HepG2 (cell line): ENCODE results near the gene SART1. TPM values are rescaled to one million over a fixed set of nuclear protein-coding genes. Genes with fewer than 3 reads are reported as not detected.
"Not testable (repeated sequence)": the region's sequence is repeated elsewhere in the genome, so short reads cannot be mapped to it uniquely, and the experiment has no call there.

Experiments
- ATAC-seq: fragments of 200-7000 bp; cut with Tn5 transposase; 3 replicates; pipeline ENCODE4 v1.9.1; 2020; ENCODE audit warnings: mild to moderate bottlenecking, moderate library complexity
- BruUV-seq: library from RNA; stranded (reverse); fragments of 400-500 nt; replicated peaks from 2 replicates; lab custom pipeline; 2021; lab: Mats Ljungman, UMichigan
- CTCF ChIA-PET: fragments of 300-600 bp; formaldehyde crosslinking; extraction: SDS; loops from one replicate; lab custom pipeline; 2021; ENCODE audit warnings: low total read pairs, inconsistent platforms, low intra/inter-chr PET ratio; lab: Yijun Ruan, JAX
- POLR2A ChIA-PET: fragments of 350-600 bp; sonication (Branson Sonifier 250); formaldehyde crosslinking; loops from one replicate; lab custom pipeline; 2020; ENCODE audit warnings: antibody characterized with exemption, inconsistent platforms; lab: Yijun Ruan, JAX
- DNase-seq: peaks from one replicate; pipeline ENCODE4 v3.0.0-alpha.2; 2015; ENCODE audit warnings: low spot score
- FAIRE-seq: peaks from 3 replicates; lab custom pipeline; 2011; peaks lifted over from hg19 to GRCh38; lab: Jason Lieb, UNC
- H2AFZ ChIP-seq: one replicate; pipeline ENCODE4 v1.6.1; 2011; ENCODE audit warnings: low read length, inconsistent platforms
- H3K27ac ChIP-seq: fragments of 300-600 bp; 3 replicates; pipeline ENCODE4 v1.8.0; 2011; ENCODE audit warnings: mixed run types, mild to moderate bottlenecking, mixed read lengths, low read length, inconsistent platforms; ENCODE audit not compliant: insufficient read depth; ENCODE audit errors: extremely low read length
- H3K27me3 ChIP-seq, 2 experiments: fragments of 200-600 bp in 1 of 2; 2 replicates in 1 of 2; 3 replicates in 1 of 2; pipeline versions ENCODE4 v1.6.0 to v1.8.0; 2011; ENCODE audit warnings: low read length in 2 of 2, mild to moderate bottlenecking in 2 of 2, moderate library complexity in 2 of 2, inconsistent platforms in 1 of 2; ENCODE audit not compliant: insufficient read depth in 2 of 2, control insufficient read depth in 1 of 2
- H3K36me3 ChIP-seq, 2 experiments: fragments of 200-600 bp in 1 of 2; replicated peaks in 1 of 2; 2 replicates in 1 of 2; 3 replicates in 1 of 2; pipeline versions ENCODE4 v1.5.1 to v1.8.0; 2011; ENCODE audit warnings: low read length in 2 of 2, inconsistent platforms in 1 of 2; ENCODE audit not compliant: insufficient read depth in 2 of 2, control insufficient read depth in 1 of 2
- H3K4me1 ChIP-seq: 2 replicates; pipeline ENCODE4 v1.5.1; 2012; ENCODE audit warnings: low read length, inconsistent platforms; ENCODE audit not compliant: insufficient read depth
- H3K4me2 ChIP-seq: 2 replicates; pipeline ENCODE4 v1.6.0; 2011; ENCODE audit warnings: low read depth, low read length, inconsistent platforms
- H3K4me3 ChIP-seq, 3 experiments: fragments of 200-600 bp in 1 of 3; sonication (generic), shearing (Covaris generic) in 1 of 3; replicated peaks in 1 of 3; 2 replicates each; pipeline ENCODE4 v1.5.1; 2011 to 2016; ENCODE audit warnings: low read length in 3 of 3, inconsistent platforms in 2 of 3, low read depth in 2 of 3, mild to moderate bottlenecking in 2 of 3, control low read depth in 1 of 3, mixed read lengths in 1 of 3; ENCODE audit not compliant: insufficient read depth in 1 of 3
- H3K79me2 ChIP-seq: one replicate; pipeline ENCODE4 v1.6.1; 2011; ENCODE audit warnings: low read length, inconsistent platforms; ENCODE audit not compliant: insufficient read depth
- H3K9ac ChIP-seq: 2 replicates; pipeline ENCODE4 v1.6.0; 2011; ENCODE audit warnings: mild to moderate bottlenecking, low read depth, low read length, inconsistent platforms; ENCODE audit not compliant: insufficient read depth
- H3K9me3 ChIP-seq: 2 replicates; pipeline ENCODE4 v1.5.1; 2012; ENCODE audit warnings: mild to moderate bottlenecking, low read length
- H4K20me1 ChIP-seq: 2 replicates; pipeline ENCODE4 v1.6.0; 2011; ENCODE audit warnings: inconsistent platforms, mild to moderate bottlenecking, low read length, moderate library complexity; ENCODE audit not compliant: insufficient read depth
- IKZF4 ChIP-seq: sonication (generic); formaldehyde crosslinking; IDR thresholded peaks from 2 replicates; pipeline ENCODE4 v1.5.1; 2020; ENCODE audit warnings: borderline replicate concordance, mild to moderate bottlenecking, low read depth, missing genetic modification reagents; ENCODE audit errors: not compliant biosample characterization
- ZFP91 ChIP-seq: sonication (generic); formaldehyde crosslinking; IDR thresholded peaks from 2 replicates; pipeline ENCODE4 v1.9.0; 2022; ENCODE audit warnings: missing genetic modification reagents, mild to moderate bottlenecking, borderline replicate concordance
- WGBS: methylation state at CpG from one replicate; pipeline ENCODE4 v1.1.6; 2017; ENCODE audit warnings: low lambda C conversion rate; 5-methylcytosine and 5-hydroxymethylcytosine counted together
- in situ Hi-C: cut with HindIII; loops from 2 replicates; pipeline ENCODE4 v1.10.0; 2017; ENCODE audit warnings: low pct_unique_long_range_greater_than_20kb; ENCODE audit not compliant: extremely low pct_ligation_motif_present
- intact Hi-C: fragments of 100-400 bp; cut with micrococcal nuclease; formaldehyde crosslinking; loops from one replicate; pipeline ENCODE4 v1.10.0; 2022; ENCODE audit not compliant: unreplicated experiment
- polyA plus RNA-seq, 8 experiments: library from polyadenylated mRNA; depleted of rRNA in 3 of 8; stranded (reverse) in 7 of 8; unstranded in 1 of 8; fragments of >200 nt; fragmentation: Illumina TruSeq in 4 of 8; extraction: Trizol in 4 of 8; gene quantifications; 2 replicates each; pipeline versions ENCODE4 v1.2.1 to v1.2.3, GENCODE V29; 2011 to 2016; ENCODE audit warnings: low read depth in 4 of 8, missing spikeins in 1 of 8, mixed read lengths in 1 of 8; ENCODE audit not compliant: insufficient read depth in 1 of 8
- total RNA-seq, 5 experiments: library from RNA; depleted of rRNA; stranded (reverse); fragments of >200 nt; fragmentation: Illumina TruSeq; extraction: Trizol; gene quantifications; 2 replicates each; pipeline ENCODE4 v1.2.3, GENCODE V29; 2016; ENCODE audit warnings: low read depth in 1 of 5

The SART1 gene
- total and polyA plus RNA-seq, 2 of the 13 experiments (the other 11 are each of a cell fraction or from before 2014, with no cell fraction given) = 11.3 to 22.5 TPM

DNA sequence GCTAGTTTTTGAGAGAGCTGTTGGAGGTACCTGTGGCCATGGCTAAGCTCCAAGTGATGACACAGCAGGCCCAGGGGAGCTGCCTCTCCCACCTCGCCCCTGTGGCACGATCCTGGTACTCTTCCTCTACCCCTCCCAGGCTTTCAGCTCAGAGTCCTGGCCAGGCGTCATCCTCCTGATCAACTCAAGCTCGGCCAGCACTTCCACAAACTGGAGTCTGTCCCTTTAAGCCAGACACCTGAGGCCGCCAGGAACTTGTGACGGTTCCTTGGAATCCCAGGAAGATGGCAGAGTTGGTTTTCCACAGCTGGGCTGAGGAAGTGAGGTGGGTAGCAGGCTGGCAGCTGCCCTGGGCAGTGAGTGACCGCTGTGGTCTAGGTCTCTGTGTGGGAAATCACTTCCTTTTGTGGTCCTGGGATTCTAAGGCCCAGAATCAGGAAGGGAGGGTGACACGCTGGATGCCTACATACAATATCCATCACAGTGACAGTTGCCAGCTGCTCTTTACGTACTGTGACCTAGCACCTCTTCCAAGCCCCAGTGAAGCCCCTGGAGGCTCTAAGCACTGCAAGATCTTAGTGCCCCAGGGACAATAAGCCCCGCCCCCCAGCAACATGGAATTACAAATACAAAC lies 47.1 kb downstream of the SART1 start:
- intact Hi-C loops = no loop called here
- POLR2A ChIA-PET = interaction anchor here (0.6 to 1.2 kb wide), 3 partner anchors 14 to 288 kb away, joined by 3 read pairs; partner anchors contain the start of gene RNASEH2C
- H3K4me2 ChIP-seq = peak overlapping the region; percentile 49
- H3K9ac ChIP-seq = no peak overlapping the region
- peaks cover 1 to 7% of the 10 kb centered on the region in 2 experiments; a peak in 3 of 5 replicates for H3K36me3 ChIP-seq
- no peak overlapping the region for H3K27ac ChIP-seq
- peak; percentile 10; the same call in 1 of the 3 replicates for ATAC-seq
- no TSS peak for BruUV-seq
- H2AFZ ChIP-seq = peak overlapping the region; percentile 69
- peaks cover 6 to 30% of the 10 kb centered on the region in 2 experiments; a peak in 4 of 5 replicates for H3K27me3 ChIP-seq
- no peaks in the 10 kb centered on the region for H4K20me1 ChIP-seq
- peaks cover 24% of the 10 kb centered on the region; the same call in 1 of the 2 replicates for H3K4me1 ChIP-seq
- peaks cover 2% of the 10 kb centered on the region for H3K79me2 ChIP-seq
- WGBS = 15% methylated on average over 8 of the region's 10 CpGs
- CTCF ChIA-PET = no interaction called here
- TF ChIP-seq IKZF4 (no peak), ZFP91 (CRISPR knock-in tag) (peak; percentile 84)
- in situ Hi-C loops = no loop called here
- no peak overlapping the region; a peak in 1 of 6 replicates for H3K4me3 ChIP-seq
- DNase-seq = no peak
- FAIRE-seq = no peak
- H3K9me3 ChIP-seq = no peaks in the 10 kb centered on the region

GRCh38 chr11:66010036-66010435 lies 48.5 kb downstream of the SART1 start:
- H3K36me3 ChIP-seq, FAIRE-seq, H3K9ac ChIP-seq, H3K4me2 ChIP-seq, H4K20me1 ChIP-seq, CTCF ChIA-PET, POLR2A ChIA-PET, DNase-seq, H3K9me3 ChIP-seq, BruUV-seq, H2AFZ ChIP-seq, intact Hi-C loops, in situ Hi-C loops, H3K27ac ChIP-seq, H3K4me3 ChIP-seq, H3K79me2 ChIP-seq, ATAC-seq: not testable (repeated sequence)
- 23% methylated on average over 4 of the region's 4 CpGs for WGBS
- Histone ChIP-seq H3K4me1 (peaks cover 14% of the 10 kb centered on the region; the same call in 1 of the 2 replicates), H3K27me3 (peaks cover 6 to 34% of the 10 kb centered on the region in 2 experiments; a peak in 4 of 5 replicates)
